ENCODE measurements around the gene ANKDD1A. TPM values are rescaled to one million over a fixed set of nuclear protein-coding genes. Genes with fewer than 3 reads are reported as not detected.
A peak's percentile ranks its signal among the peaks of the same experiment; 100 is the strongest.

ANKDD1A gene
- total RNA-seq, 1 donor from 2014 or later: 3.0 TPM

GRCh38 chr15:64981812-64982431 lies 70.2 kb downstream of the ANKDD1A start:
- no peak for TF ChIP-seq CTCF (conservative IDR thresholded peaks at IDR 0.05; ENCODE audit: low read depth, low read length)
- no peak for DNase-seq (ENCODE audit: low read depth)
- no peak overlapping the region for H3K4me3 ChIP-seq (ENCODE audit: low read depth, low read length)

GRCh38 chr15:64982472-64982871 lies 70.8 kb downstream of the ANKDD1A start:
- no peak for TF ChIP-seq CTCF (conservative IDR thresholded peaks at IDR 0.05; ENCODE audit: low read depth, low read length)
- no peak for DNase-seq (ENCODE audit: low read depth)

GRCh38 chr15:64985366-64986033 lies 73.8 kb downstream of the ANKDD1A start:
- TF ChIP-seq CTCF (conservative IDR thresholded peaks at IDR 0.05; ENCODE audit: low read depth, low read length): no peak
- H3K4me3 ChIP-seq (ENCODE audit: low read depth, low read length): no peak overlapping the region
- DNase-seq (ENCODE audit: low read depth): no peak

More at GRCh38 chr15:64982472-64982871, 70.8 kb downstream of the ANKDD1A start:
- H3K4me3 ChIP-seq (ENCODE audit: low read depth, low read length): no peak overlapping the region

GRCh38 chr15:64987136-64987535 lies 75.4 kb downstream of the ANKDD1A start:
- DNase-seq (ENCODE audit: low read depth): no peak
- no peak overlapping the region for H3K4me3 ChIP-seq (ENCODE audit: low read depth, low read length)
- no peak for TF ChIP-seq CTCF (conservative IDR thresholded peaks at IDR 0.05; ENCODE audit: low read depth, low read length)

- DNase-seq (ENCODE audit: low read depth): no peak
- H3K4me3 ChIP-seq (ENCODE audit: low read depth, low read length): peak within 1 kb of the TSS; percentile 97
- TF ChIP-seq CTCF (conservative IDR thresholded peaks at IDR 0.05; ENCODE audit: low read depth, low read length): no peak
Observed at GRCh38 chr15:64989416-64990167, 77.9 kb downstream of the ANKDD1A start, which contains the start of gene SPG21. TSS of gene SPG21 (minus strand) at chr15:64989914. CDS start at chr15:64983569, 6,345 bp downstream.

- DNase-seq (ENCODE audit: low read depth): no peak
- no peak for TF ChIP-seq CTCF (conservative IDR thresholded peaks at IDR 0.05; ENCODE audit: low read depth, low read length)
Observed at GRCh38 chr15:64990168-64990470, 78.4 kb downstream of the ANKDD1A start.

More at GRCh38 chr15:64990168-64990470, 78.4 kb downstream of the ANKDD1A start:
- peak overlapping the region; percentile 97 for H3K4me3 ChIP-seq (ENCODE audit: low read depth, low read length)

Data from epithelial cell of proximal tubule (primary cell).